ENCODE data around the gene CCL27. TPM values are rescaled to one million over a fixed set of nuclear protein-coding genes. Genes with fewer than 3 reads are reported as not detected.
A peak's percentile ranks its signal among the peaks of the same experiment; 100 is the strongest.

The CCL27 gene
- total RNA-seq, 2 donors from 2014 or later = not detected

DNA sequence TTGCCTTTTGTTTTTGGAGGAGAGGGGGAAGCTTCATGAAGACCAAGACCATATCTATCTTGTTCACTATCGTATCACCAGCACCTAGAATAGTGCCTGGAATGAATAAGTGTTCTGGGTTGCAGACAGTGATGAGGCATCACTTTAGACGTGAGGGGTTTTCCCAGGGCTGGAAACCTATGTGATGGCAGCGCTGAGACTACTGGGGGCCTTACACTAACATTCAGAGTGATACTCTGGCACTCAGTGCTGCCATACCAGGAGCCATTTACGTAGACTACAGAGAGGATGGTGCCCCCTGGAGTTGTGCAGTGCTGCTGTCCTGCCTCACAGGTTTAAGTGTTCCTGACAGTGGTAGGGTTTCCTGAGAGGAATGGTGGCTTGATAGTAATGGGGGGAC, 21.7 kb upstream of the CCL27 start:
- no peak overlapping the region for H3K4me3 ChIP-seq
- no peak for ATAC-seq (ENCODE audit: insufficient number of reproducible peaks, low FRiP score, low read depth)
- H3K9me3 ChIP-seq = no peaks in the 10 kb centered on the region
- TF ChIP-seq, protein P1, sequence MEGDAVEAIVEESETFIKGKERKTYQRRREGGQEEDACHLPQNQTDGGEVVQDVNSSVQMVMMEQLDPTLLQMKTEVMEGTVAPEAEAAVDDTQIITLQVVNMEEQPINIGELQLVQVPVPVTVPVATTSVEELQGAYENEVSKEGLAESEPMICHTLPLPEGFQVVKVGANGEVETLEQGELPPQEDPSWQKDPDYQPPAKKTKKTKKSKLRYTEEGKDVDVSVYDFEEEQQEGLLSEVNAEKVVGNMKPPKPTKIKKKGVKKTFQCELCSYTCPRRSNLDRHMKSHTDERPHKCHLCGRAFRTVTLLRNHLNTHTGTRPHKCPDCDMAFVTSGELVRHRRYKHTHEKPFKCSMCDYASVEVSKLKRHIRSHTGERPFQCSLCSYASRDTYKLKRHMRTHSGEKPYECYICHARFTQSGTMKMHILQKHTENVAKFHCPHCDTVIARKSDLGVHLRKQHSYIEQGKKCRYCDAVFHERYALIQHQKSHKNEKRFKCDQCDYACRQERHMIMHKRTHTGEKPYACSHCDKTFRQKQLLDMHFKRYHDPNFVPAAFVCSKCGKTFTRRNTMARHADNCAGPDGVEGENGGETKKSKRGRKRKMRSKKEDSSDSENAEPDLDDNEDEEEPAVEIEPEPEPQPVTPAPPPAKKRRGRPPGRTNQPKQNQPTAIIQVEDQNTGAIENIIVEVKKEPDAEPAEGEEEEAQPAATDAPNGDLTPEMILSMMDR (IDR thresholded peaks at IDR 0.05) = no peak
- H3K36me3 ChIP-seq = peaks cover 5% of the 10 kb centered on the region
- no peak overlapping the region for H3K27ac ChIP-seq
- H3K27me3 ChIP-seq (replicated peaks; ENCODE audit: insufficient read depth) = no peaks in the 10 kb centered on the region
- peaks cover 0 to 38% of the 10 kb centered on the region in 2 donors for H3K4me1 ChIP-seq (ENCODE audit: control insufficient read depth in 1 of 2, low read depth in 2 of 2)
- no peak for DNase-seq (ENCODE audit: low spot score)

DNA sequence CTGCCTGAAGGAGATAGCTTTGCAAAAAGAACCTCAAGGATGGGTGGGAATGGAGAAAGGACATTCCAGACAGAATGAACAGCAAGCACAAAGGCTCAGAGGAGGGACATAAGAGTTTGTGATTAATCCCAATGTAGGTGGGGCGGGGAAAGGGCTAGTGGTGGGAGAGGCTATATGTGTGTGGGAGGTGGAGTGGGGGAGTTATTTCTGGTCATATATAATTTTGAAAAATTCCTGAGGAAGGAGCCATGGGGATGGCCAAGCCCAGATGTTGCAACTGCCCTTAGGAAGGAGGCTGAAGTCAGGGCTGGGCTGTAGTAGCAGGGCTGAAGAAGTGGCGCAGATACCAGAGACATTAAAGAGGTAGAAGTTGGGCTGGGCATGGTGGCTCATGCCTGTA, 13.4 kb upstream of the CCL27 start:
- H3K4me3 ChIP-seq = no peak overlapping the region
- no peaks in the 10 kb centered on the region for H3K9me3 ChIP-seq
- H3K27me3 ChIP-seq (replicated peaks; ENCODE audit: insufficient read depth) = no peaks in the 10 kb centered on the region
- DNase-seq (ENCODE audit: low spot score) (no peak), ATAC-seq (ENCODE audit: insufficient number of reproducible peaks, low FRiP score, low read depth) (no peak)
- TF ChIP-seq, protein P1 (IDR thresholded peaks at IDR 0.05) = no peak
- no peaks in the 10 kb centered on the region for H3K36me3 ChIP-seq
- H3K4me1 ChIP-seq (ENCODE audit: control insufficient read depth in 1 of 2, low read depth in 2 of 2) = no peaks in the 10 kb centered on the region
- H3K27ac ChIP-seq = no peak overlapping the region

DNA sequence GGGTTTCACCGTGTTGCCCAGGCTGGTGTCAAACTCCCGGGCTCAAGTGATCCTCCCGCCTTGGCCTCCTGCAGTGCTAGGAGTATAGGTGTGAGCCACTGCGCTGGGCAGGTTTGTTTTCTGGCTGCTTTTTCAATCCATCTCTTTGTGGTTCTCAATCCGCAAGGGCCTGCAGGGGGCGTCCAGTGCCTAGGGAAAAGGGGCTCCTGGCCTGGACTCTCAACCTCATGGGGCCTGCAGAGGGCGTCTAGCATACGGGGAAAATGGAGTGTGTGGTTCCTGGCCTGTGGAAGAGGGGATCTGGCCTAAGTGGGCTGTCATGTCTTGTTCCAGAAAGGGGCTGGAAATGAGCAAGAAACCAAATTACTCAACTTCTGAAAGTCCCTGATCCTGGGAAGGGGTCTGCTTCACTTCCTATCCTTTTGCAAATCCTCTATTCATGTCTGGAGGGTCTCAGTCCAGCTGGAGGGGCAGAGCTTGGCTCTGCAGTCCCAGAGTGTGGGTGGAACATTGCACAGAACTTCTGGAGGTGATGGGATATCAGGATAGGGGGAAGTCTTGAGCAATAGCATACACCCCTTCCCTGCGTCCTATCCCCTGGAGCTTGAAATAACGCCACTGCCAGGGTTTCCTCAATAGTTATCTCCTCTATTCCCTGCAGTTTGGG, 12.7 kb upstream of the CCL27 start:
- TF ChIP-seq, protein P1 (IDR thresholded peaks at IDR 0.05) = peak; percentile 35
- no peaks in the 10 kb centered on the region for H3K36me3 ChIP-seq

DNA sequence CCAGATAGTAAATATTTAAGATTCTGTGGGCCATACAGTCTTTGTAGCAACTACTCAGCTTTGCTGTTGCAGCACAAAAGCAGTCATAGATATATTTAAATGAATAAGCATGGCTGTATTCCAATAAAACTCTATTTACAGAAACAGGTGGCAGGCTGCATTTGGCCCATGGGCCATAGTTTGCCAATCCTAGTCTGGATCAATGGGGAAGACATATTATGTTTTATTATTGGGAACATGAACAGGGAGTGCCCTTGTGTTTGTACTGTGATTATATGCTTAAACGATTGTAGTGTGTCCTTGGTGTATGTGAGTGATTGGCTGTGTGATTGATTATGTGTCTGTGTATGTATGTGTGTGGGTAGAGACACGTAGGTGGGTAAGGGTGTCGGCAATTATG, 12.0 kb upstream of the CCL27 start:
- ATAC-seq (ENCODE audit: insufficient number of reproducible peaks, low FRiP score, low read depth) = no peak
- H3K36me3 ChIP-seq = no peaks in the 10 kb centered on the region
- H3K9me3 ChIP-seq = no peaks in the 10 kb centered on the region
- H3K27me3 ChIP-seq (replicated peaks; ENCODE audit: insufficient read depth) = no peaks in the 10 kb centered on the region
- TF ChIP-seq, protein P1 (IDR thresholded peaks at IDR 0.05) = no peak
- no peak overlapping the region for H3K4me3 ChIP-seq
- no peak overlapping the region for H3K27ac ChIP-seq
- DNase-seq (ENCODE audit: low spot score) = no peak
- no peaks in the 10 kb centered on the region for H3K4me1 ChIP-seq (ENCODE audit: control insufficient read depth in 1 of 2, low read depth in 2 of 2)

More for the DNA sequence above, 12.7 kb upstream of the CCL27 start:
- DNase-seq (ENCODE audit: low spot score) (no peak), ATAC-seq (ENCODE audit: insufficient number of reproducible peaks, low FRiP score, low read depth) (no peak)
- no peak overlapping the region for H3K4me3 ChIP-seq
- H3K9me3 ChIP-seq = no peaks in the 10 kb centered on the region
- no peak overlapping the region for H3K27ac ChIP-seq
- no peaks in the 10 kb centered on the region for H3K27me3 ChIP-seq (replicated peaks; ENCODE audit: insufficient read depth)
- H3K4me1 ChIP-seq (ENCODE audit: control insufficient read depth in 1 of 2, low read depth in 2 of 2) = no peaks in the 10 kb centered on the region

DNA sequence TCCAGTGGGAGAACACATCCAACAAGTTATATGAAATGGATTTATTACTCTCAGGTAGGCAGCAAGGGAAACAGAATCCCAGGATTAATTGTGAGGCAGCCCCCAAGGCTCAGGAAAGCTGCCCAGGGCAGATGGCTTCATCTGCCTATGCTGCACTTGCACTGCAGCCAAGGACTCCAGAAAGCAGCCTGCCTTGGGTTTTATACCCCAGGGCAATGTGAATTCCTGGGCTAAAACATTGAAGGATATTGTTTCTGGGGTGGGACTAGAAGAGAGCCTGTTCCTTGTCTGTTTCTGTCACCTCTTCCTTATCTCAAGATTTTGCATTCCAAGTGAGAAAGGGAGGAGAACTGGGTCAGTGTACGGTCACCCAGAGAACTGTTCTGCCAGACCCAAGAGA, 8.8 kb upstream of the CCL27 start:
- TF ChIP-seq, protein P1 (IDR thresholded peaks at IDR 0.05) = no peak

More for the DNA sequence above, 8.8 kb upstream of the CCL27 start:
- no peak overlapping the region for H3K4me3 ChIP-seq
- H3K9me3 ChIP-seq = no peaks in the 10 kb centered on the region
- ATAC-seq (ENCODE audit: insufficient number of reproducible peaks, low FRiP score, low read depth) (no peak), DNase-seq (ENCODE audit: low spot score) (no peak)
- peaks cover 7 to 12% of the 10 kb centered on the region in 2 donors for H3K4me1 ChIP-seq (ENCODE audit: control insufficient read depth in 1 of 2, low read depth in 2 of 2)
- no peak overlapping the region for H3K27ac ChIP-seq
- H3K27me3 ChIP-seq (replicated peaks; ENCODE audit: insufficient read depth) = no peaks in the 10 kb centered on the region
- no peaks in the 10 kb centered on the region for H3K36me3 ChIP-seq

Data from thoracic aorta (tissue), 2 donors.